Measurements from ENCODE around the gene UBTF.

Gene UBTF

GRCh38 chr17:44167181-44167861 lies 52.2 kb downstream of the UBTF start:
- no peak for DNase-seq

DNA sequence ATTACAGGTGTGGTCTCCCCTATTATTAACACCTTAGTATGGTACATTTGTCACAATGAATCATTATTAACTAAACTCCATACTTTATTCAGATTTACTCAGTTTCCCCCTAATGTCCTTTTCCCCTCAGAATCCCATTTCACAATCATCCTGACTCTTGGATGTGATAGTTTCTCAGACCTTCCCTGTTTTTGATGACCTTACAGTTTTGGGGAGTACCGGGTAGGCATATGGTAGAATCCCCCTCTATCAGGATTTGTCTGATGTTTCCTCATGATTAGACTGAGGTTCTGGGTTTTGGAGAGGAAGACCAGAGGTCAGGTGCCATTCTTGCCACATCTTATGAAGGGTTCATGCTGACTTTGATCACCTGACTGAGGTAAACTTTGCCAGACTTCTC lies 55.0 kb downstream of the UBTF start:
- DNase-seq: no peak

DNA sequence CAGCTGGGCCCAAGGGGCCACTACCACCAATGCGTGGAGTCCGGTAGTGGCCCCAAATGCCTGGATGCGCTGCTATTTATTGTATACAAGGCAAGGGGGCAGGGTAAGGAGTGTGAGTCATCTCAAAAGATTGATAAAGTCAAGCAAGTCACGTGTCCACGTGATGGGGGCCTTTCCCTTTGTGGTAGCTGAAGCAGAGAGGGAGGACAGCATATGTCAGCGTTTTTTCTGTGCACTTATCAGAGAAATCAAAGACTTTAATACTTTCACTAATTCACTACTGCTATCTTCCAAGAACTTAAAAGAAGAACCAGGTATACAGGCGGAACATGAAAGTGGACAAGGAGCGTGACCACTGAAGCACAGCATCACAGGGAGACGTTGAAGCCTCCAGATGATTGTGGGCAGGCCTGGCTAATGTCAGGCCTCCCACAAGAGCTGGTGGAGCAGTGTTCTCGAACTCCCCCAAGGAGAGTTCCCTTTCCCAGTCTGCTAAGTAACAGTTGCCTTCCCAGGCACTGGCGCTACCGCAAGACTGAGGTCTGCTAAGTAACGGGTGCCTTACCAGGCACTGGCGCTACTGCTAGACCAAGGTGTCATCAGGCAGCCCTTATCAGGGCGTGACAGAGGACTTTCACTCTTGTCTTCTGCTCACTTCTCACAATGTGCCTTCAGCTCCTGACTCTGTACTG lies 59.8 kb downstream of the UBTF start:
- DNase-seq: no peak

DNA sequence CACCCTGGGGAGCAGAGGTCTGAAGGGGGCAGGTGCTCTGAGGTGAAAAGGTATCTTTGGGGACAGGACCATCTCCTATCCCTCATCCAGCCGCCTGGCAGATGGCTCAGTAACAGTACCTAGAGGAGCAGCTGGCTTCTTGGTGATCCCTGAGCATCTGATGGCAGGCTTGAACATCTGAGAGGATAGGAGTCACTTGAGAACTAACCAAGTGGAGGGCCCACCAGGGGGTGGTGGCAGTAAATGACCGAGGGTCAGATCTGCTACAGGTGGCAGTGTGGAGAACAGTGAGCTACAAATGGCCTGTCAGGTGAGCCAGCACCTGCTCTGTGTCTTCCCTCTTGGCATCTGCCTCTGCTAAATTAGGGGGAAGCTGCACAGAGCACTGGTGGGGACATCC lies 64.0 kb downstream of the UBTF start:
- DNase-seq: no peak
